Measurements from ENCODE around the gene CCDC54.
"Not testable (repeated sequence)": the region's sequence is repeated elsewhere in the genome, so short reads cannot be mapped to it uniquely, and the experiment has no call there.

CCDC54 gene

DNA sequence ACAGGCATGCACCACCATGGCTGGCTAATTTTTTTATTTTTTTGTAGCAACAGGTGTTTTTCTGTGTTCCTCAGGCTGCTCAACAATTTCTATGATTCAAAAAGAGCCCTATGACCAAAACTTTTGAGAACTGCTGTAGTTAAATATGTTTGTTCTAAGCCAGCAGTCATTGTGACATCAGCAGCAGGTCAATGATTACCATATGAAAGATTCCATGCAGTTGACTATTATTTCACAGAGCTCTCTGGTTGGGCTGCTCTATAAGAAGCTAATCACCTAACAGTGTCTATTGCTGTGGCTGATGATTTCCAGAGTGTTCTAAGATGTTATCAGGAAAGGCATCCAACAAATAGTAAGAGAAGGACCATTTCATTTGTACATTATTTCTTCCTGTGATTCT is at the start of gene CCDC54:
CCDC54 (plus strand) TSS at position 289 of the 400 bp plus-strand sequence. CDS start 149 bp downstream, outside the sequence.
- no peak for DNase-seq

- DNase-seq, result no peak
Measured at GRCh38 chr3:107328069-107328468, 49.2 kb upstream of the CCDC54 start.

DNA sequence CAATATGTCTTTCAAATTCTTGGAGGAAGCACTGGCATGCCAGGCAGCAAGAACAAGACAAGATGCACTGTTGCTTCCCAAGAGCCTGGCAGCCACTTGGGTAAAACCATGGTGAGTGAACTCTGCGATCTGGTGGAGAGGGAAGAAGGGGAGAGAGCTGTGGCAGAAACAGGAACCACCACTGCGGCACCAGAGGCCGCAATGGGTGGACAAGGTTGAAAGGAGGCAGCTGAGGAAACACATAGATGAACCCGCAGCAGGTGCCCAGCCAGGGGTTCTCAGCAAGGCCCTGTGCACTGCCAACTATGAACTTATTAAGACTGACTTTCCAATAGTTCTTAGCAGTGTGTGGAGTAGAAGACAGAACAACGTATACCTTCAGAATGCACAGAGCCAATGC is 48.2 kb upstream of the CCDC54 start:
- DNase-seq, result no peak

DNA sequence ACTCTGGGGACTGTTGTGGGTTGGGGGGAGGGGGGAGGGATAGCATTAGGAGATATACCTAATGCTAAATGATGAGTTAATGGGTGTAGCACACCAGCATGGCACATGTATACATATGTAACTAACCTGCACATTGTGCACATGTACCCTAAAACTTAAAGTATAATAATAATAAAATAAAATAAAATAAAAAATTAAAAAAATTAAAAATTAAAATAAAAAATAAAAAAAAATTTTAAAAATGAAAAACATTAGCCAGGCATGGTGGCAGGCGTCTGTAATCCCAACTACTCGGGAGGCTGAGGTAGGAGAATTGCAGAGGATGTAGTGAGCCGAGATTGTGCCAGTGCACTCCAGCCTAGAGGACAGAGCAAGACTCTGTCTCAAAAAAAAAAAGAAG is 37.5 kb upstream of the CCDC54 start:
- DNase-seq, result not testable (repeated sequence)

DNA sequence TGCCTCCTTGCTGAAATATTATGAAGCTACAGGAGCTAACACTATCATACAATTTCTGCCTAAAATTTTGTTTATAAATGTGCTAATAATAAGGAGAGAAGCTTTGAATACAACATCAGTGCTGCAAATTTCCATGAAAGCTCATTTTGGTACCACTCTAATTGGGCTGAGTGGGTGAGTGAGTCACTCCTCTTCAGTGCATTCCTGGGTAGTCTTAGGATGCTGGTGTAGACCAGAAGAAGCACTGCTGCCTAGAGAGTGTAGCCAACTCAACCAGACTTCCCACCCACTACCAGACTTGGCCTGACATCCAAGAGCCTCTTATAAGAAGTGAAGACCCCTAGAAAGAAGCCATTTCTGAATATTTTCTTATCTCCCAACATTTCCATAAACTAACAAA is 32.5 kb upstream of the CCDC54 start:
- no peak for DNase-seq

DNA sequence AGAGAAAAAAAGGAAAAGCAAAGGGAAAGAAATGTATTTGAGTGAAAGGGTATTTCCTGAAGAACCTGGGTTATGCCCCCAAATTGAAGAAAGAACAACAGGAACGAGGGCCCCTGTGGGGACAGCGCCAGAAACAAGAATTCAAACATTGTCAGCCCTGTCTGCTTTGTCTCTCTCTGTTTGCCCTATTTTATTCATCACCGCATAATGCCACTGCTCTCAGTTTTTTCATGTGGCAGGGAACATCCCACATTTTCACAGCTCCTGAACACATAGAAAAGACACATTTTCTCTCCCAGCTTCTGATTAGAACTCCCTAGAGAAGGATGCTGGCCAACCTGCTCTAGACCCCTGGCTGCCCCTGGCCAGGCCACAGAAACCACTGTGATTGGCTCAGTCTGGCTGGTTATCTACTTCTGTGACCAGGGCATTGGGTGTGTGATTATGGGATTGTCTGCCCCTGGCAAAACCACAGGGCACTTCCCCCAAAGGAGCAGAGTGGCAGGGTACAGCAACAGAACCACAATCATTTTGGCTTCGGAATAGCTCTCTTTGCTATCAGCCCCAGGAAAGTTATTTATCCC is 31.3 kb upstream of the CCDC54 start:
- DNase-seq, result no peak

GRCh38 chr3:107346564-107346963 is 30.7 kb upstream of the CCDC54 start:
- no peak for DNase-seq

DNA sequence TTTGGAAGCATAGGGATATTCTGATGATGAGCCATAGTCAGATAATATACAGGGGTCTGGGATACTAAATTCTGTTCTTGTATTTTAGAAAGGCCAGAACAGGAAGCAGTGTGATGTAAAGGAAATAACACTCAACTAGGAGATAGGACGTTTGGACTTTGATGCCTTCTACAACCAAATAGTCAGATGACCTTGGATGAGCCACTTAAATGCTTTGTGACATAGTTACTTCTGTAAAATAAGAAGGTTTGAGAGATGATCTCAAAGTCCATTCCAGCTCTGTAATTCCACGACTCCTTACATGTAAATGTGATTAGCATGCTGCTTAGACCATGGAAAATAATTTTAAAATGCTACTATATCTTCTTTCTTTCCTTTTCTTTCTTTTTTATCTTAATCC is 29.5 kb upstream of the CCDC54 start:
- no peak for DNase-seq

- DNase-seq, result no peak
Measured at GRCh38 chr3:107356706-107357105, 20.5 kb upstream of the CCDC54 start.

GRCh38 chr3:107361633-107362032 is 15.6 kb upstream of the CCDC54 start:
- no peak for DNase-seq

GRCh38 chr3:107365051-107365450 is 12.2 kb upstream of the CCDC54 start:
- no peak for DNase-seq

- DNase-seq, result no peak
Measured at GRCh38 chr3:107366766-107367165, 10.5 kb upstream of the CCDC54 start.

- DNase-seq, result no peak
Measured at GRCh38 chr3:107367353-107367752, 9.9 kb upstream of the CCDC54 start.

- DNase-seq, result no peak
Measured at GRCh38 chr3:107368654-107369398, 8.4 kb upstream of the CCDC54 start.

DNA sequence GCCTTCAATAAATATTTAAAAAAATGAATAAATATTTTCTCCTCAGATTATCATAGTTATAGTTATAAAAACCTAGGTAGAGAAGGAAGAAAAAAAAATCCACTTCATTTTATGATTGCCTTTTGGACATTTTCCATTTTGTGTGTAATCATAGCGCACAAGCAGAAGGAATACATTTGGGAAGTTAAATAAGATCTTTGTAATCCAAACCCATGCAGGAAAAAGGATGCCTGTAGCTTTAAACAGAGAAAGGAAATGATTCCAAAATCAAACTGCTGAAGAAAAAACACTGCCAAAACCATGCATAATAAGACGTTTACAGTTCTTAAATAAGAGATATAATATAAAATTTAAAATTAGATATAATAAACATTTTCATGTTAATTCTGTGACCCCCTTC is 7.4 kb upstream of the CCDC54 start:
- DNase-seq, result no peak

- no peak for DNase-seq
Measured at GRCh38 chr3:107370907-107371306, 6.3 kb upstream of the CCDC54 start.

- DNase-seq, result no peak
Measured at GRCh38 chr3:107372506-107372905, 4.7 kb upstream of the CCDC54 start.

- no peak for DNase-seq
Measured at GRCh38 chr3:107373896-107374295, 3.3 kb upstream of the CCDC54 start.

DNA sequence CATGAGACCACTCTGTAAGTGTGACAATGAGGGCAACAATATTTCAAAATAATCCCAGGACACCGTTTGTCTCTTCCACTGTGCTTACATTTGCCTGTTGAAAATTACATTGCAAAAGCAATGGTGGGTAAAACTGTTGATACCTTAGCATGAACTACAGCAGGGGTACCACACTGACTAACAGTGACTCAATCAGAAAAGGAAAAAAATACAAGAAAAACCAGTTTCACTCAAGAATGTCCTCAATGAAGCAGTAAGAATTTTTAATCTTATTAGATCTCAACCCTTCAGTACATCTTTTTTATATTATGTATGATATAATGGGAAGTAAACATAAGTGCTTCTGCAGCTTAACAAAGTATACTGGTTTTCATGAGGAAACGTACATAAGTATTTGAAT is 1.6 kb upstream of the CCDC54 start:
- DNase-seq, result no peak

DNA sequence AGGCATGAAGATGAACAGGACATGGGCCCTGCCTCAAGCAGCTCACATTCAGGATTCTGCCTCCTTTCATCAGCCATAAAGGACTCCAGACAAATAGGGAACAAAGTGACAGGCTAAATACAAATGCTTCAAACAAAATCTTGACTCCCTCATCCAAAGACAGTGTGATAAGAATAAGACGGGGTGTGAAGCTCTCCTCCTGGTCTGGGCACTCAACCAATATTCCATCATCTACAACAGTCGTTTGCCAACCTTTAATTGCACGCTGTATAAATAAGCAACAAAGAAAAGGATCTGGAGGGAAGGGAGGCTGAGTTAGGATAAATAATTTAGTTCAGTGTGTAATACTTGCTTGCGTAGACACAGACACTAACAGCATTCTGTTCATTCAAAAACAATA is 5.4 kb downstream of the CCDC54 start:
- no peak for DNase-seq

GRCh38 chr3:107384428-107384827 is 7.2 kb downstream of the CCDC54 start:
- no peak for DNase-seq

DNA sequence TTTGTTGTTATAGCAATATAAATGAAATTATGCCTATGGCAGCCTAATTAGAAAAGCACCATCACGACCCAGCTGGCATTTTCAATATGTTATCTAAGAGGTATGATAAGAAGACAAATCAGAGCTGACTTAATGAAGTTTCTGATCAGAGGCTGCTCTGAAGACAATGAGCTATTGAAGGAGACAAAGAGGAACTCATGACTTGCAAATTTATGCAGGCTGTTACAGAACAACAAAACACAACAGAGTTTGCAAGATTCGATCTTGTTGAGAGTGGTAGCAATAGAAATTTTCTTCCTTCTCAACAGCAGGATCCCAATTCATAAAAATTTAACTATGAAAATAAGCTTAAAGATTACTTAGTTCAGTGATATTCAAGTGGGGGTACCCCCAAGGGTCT is 7.7 kb downstream of the CCDC54 start:
- DNase-seq, result no peak

- DNase-seq, result no peak
Measured at GRCh38 chr3:107387555-107387954, 10.3 kb downstream of the CCDC54 start.

DNA sequence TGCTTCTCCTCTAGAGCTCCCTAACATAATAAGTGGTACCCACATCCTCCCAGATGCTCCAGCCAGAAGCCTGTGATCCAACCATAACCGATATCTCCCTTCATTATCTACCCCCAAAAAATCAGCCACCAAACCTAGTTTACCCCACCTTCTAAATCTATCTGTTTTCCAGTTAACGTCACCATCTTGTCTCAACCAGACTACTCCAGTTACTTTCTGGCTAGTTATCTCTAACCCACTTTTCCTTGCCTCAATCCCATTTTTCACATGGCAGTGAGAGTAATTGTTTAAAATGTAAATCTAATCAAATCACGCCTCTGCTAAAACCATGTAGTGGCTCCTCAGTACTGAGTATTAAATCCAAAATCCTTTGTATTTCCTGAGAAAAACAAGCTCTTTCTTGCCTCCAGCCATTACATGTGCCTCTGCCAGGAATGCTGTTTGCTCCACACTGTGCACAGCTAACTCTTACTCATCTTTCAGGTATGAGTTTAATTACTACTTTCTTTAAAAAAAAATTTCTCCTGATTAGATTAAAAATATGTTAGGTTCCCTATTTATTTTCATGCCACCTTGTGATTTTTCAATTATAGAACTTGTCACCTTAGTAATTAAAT is 15.4 kb downstream of the CCDC54 start:
- DNase-seq, result no peak

Measured in activated CD4-positive, CD25-positive, alpha-beta regulatory T cell (primary cell).